CD14-positive monocyte (primary cell): ENCODE results near the gene TENM3. TPM values are rescaled to one million over a fixed set of nuclear protein-coding genes. Genes with fewer than 3 reads are reported as not detected.

Experiments used
- DNase-seq, 3 donors: peaks; one replicate each; pipeline ENCODE4 v3.0.0-alpha.2; 2011 to 2022
- H2AFZ ChIP-seq: 2 replicates; pipeline ENCODE4 v1.6.0; 2012; ENCODE audit warnings: mild to moderate bottlenecking, low read depth, low read length, inconsistent platforms; ENCODE audit not compliant: insufficient read depth, poor library complexity, severe bottlenecking
- H3K27ac ChIP-seq, 2 donors: 1 replicate in 1 of 2; 2 replicates in 1 of 2; pipeline ENCODE4 v1.5.1; 2012 to 2013; ENCODE audit warnings: low read length in 2 of 2, control low read depth in 1 of 2, inconsistent platforms in 1 of 2, low read depth in 1 of 2, mild to moderate bottlenecking in 1 of 2
- H3K27me3 ChIP-seq, 2 donors: one replicate each; pipeline versions ENCODE4 v1.6.0 to v1.6.1; 2011 to 2013; ENCODE audit warnings: low read length in 2 of 2; ENCODE audit not compliant: control insufficient read depth in 2 of 2, insufficient read depth in 2 of 2
- H3K36me3 ChIP-seq, 2 donors: replicated peaks in 1 of 2; 1 replicate in 1 of 2; 2 replicates in 1 of 2; pipeline versions ENCODE4 v1.5.1 to v1.6.1; 2012 to 2013; ENCODE audit warnings: low read length in 2 of 2, control low read depth in 1 of 2, inconsistent platforms in 1 of 2, mild to moderate bottlenecking in 1 of 2; ENCODE audit not compliant: insufficient read depth in 2 of 2, control insufficient read depth in 1 of 2
- H3K4me1 ChIP-seq, 2 donors: 1 replicate in 1 of 2; 2 replicates in 1 of 2; pipeline versions ENCODE4 v1.5.1 to v1.6.1; 2012 to 2013; ENCODE audit warnings: low read length in 2 of 2, control low read depth in 1 of 2, inconsistent platforms in 1 of 2, mild to moderate bottlenecking in 1 of 2, moderate library complexity in 1 of 2; ENCODE audit not compliant: insufficient read depth in 2 of 2, control insufficient read depth in 1 of 2
- H3K4me2 ChIP-seq: replicated peaks from 2 replicates; pipeline ENCODE3; 2012; ENCODE audit warnings: low read length, moderate library complexity, mild to moderate bottlenecking; ENCODE audit not compliant: poor library complexity, severe bottlenecking; ENCODE audit errors: extremely low read depth
- H3K4me3 ChIP-seq, 3 experiments: fragments of 200-600 bp in 1 of 3; sonication (generic) in 1 of 3; replicated peaks in 1 of 3; 1 replicate in 2 of 3; 2 replicates in 1 of 3; pipeline ENCODE4 v1.5.1; 2011 to 2013; ENCODE audit warnings: low read length in 3 of 3, mild to moderate bottlenecking in 3 of 3, control low read depth in 2 of 3, low read depth in 2 of 3, inconsistent platforms in 1 of 3, moderate library complexity in 1 of 3
- H3K79me2 ChIP-seq: 2 replicates; pipeline ENCODE4 v1.6.0; 2012; ENCODE audit warnings: mild to moderate bottlenecking, control low read depth, inconsistent platforms, low read length, moderate library complexity; ENCODE audit not compliant: insufficient read depth
- H3K9ac ChIP-seq: 2 replicates; pipeline ENCODE4 v1.6.0; 2017; ENCODE audit warnings: low read length, mild to moderate bottlenecking; ENCODE audit not compliant: insufficient read depth, poor library complexity, severe bottlenecking
- H3K9me3 ChIP-seq, 2 donors: replicated peaks in 1 of 2; 1 replicate in 1 of 2; 2 replicates in 1 of 2; pipeline versions ENCODE4 v1.5.1 to v1.6.1; 2012 to 2013; ENCODE audit warnings: low read length in 2 of 2, control low read depth in 1 of 2; ENCODE audit not compliant: control insufficient read depth in 1 of 2, insufficient read depth in 1 of 2
- H4K20me1 ChIP-seq: 2 replicates; pipeline ENCODE4 v1.6.0; 2012; ENCODE audit warnings: mild to moderate bottlenecking, low read length, control low read depth, moderate library complexity; ENCODE audit not compliant: insufficient read depth
- H3K27ac Mint-ChIP-seq, 7 donors: one replicate each; pipeline ENCODE4 v1.8.0; 2020; ENCODE audit warnings: mild to moderate bottlenecking in 7 of 7, mixed read lengths in 7 of 7, moderate library complexity in 6 of 7, inconsistent platforms in 2 of 7
- H3K27me3 Mint-ChIP-seq, 3 donors: one replicate each; pipeline ENCODE4 v1.8.0; 2021 to 2022; ENCODE audit warnings: low read depth in 3 of 3, mild to moderate bottlenecking in 3 of 3, mixed read lengths in 3 of 3, moderate library complexity in 3 of 3, inconsistent platforms in 1 of 3
- H3K36me3 Mint-ChIP-seq, 2 donors: one replicate each; pipeline ENCODE4 v1.8.0; 2020; ENCODE audit warnings: mixed read lengths in 2 of 2, inconsistent platforms in 1 of 2, mild to moderate bottlenecking in 1 of 2
- H3K4me1 Mint-ChIP-seq: one replicate; pipeline ENCODE4 v1.8.0; 2020; ENCODE audit warnings: mild to moderate bottlenecking, mixed read lengths
- H3K4me3 Mint-ChIP-seq, 2 donors: one replicate each; pipeline ENCODE4 v1.8.0; 2020; ENCODE audit warnings: mild to moderate bottlenecking in 2 of 2, mixed read lengths in 2 of 2, moderate library complexity in 1 of 2
- H3K9me3 Mint-ChIP-seq, 7 donors: one replicate each; pipeline ENCODE4 v1.8.0; 2020 to 2022; ENCODE audit warnings: mixed read lengths in 7 of 7, mild to moderate bottlenecking in 6 of 7, moderate library complexity in 6 of 7, inconsistent platforms in 2 of 7
- CTCF ChIP-seq: fragments of 200-600 bp; IDR thresholded peaks from one replicate; pipeline ENCODE4 v1.8.0; 2022; ENCODE audit warnings: antibody characterized with exemption, mild to moderate bottlenecking
- WGBS: methylation state at CpG from one replicate; pipeline ENCODE4 v1.1.5; 2013; ENCODE audit warnings: missing lambda C conversion rate; ENCODE audit not compliant: insufficient coverage; 5-methylcytosine and 5-hydroxymethylcytosine counted together
- intact Hi-C, 2 donors: fragments of 100-400 bp; cut with micrococcal nuclease; formaldehyde crosslinking; loops; one replicate each; pipeline versions ENCODE4 v1.15.0 to v1.15.1; 2023
- polyA plus RNA-seq, 3 donors: library from polyadenylated mRNA; depleted of rRNA in 1 of 3; unstranded in 2 of 3; stranded (reverse) in 1 of 3; fragments of 300-500 nt in 2 of 3; fragments of >200 nt in 1 of 3; fragmentation: Illumina TruSeq in 2 of 3; gene quantifications; 1 replicate in 2 of 3; 2 replicates in 1 of 3; pipeline ENCODE4 v1.2.3, GENCODE V29; 2012 to 2021

Gene TENM3
- polyA plus RNA-seq, 3 donors, result not detected

DNA sequence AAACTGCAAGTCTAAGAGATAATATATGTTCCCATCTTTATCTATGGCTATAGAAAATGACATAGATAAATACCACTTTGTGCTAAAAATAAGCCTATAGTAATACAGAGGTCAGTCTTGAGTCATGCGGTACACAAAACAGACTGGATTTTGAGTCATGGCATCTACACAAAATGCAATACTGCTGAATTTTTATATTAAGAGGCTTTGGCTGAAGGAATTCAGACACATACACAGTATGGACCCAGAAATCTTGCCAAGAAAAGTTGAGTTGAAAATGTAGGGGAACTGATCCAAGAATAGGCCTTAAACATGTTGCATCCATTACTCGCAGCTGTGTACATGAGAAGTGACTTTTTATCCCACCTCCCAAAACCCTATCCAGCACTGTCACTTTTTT lies 184.4 kb downstream of the TENM3 start:
- Mint-ChIP-seq H3K9me3 (peaks cover 0 to 5% (median 1%) of the 10 kb centered on the region in 7 donors), H3K27ac (no peak overlapping the region), H3K4me3 (no peak overlapping the region), H3K27me3 (peaks cover 0 to 2% (median 0%) of the 10 kb centered on the region in 3 donors), H3K36me3 (no peaks in the 10 kb centered on the region), H3K4me1 (no peaks in the 10 kb centered on the region)
- no peaks in the 10 kb centered on the region for H3K79me2 ChIP-seq
- H3K4me1 ChIP-seq, result no peaks in the 10 kb centered on the region
- no peaks in the 10 kb centered on the region for H3K9me3 ChIP-seq
- H4K20me1 ChIP-seq, result no peaks in the 10 kb centered on the region
- H3K9ac ChIP-seq, result no peak overlapping the region
- H3K27me3 ChIP-seq, result no peaks in the 10 kb centered on the region
- H3K4me3 ChIP-seq, result no peak overlapping the region
- no peak overlapping the region for H3K4me2 ChIP-seq
- H3K27ac ChIP-seq, result no peak overlapping the region
- intact Hi-C loops, result no loop called here
- H3K36me3 ChIP-seq, result no peaks in the 10 kb centered on the region
- no peak for TF ChIP-seq CTCF
- DNase-seq, result no peak
- no CpG with 5 or more reads among the region's 2 CpGs for WGBS
- H2AFZ ChIP-seq, result no peak overlapping the region

- Histone ChIP-seq H3K4me1 (no peaks in the 10 kb centered on the region), H3K4me2 (no peak overlapping the region), H3K9me3 (no peaks in the 10 kb centered on the region), H2AFZ (no peak overlapping the region), H4K20me1 (no peaks in the 10 kb centered on the region), H3K9ac (no peak overlapping the region), H3K27me3 (no peaks in the 10 kb centered on the region), H3K36me3 (no peaks in the 10 kb centered on the region), H3K4me3 (no peak overlapping the region), H3K79me2 (no peaks in the 10 kb centered on the region), H3K27ac (no peak overlapping the region)
- H3K4me3 Mint-ChIP-seq, result no peak overlapping the region
- peaks cover 0 to 2% (median 0%) of the 10 kb centered on the region in 3 donors for H3K27me3 Mint-ChIP-seq
- no peaks in the 10 kb centered on the region for H3K4me1 Mint-ChIP-seq
- H3K27ac Mint-ChIP-seq, result no peak overlapping the region
- intact Hi-C loops, result no loop called here
- DNase-seq, result no peak
- H3K36me3 Mint-ChIP-seq, result no peaks in the 10 kb centered on the region
- TF ChIP-seq CTCF, result no peak
- WGBS, result 96% methylated on average over 5 of the region's 8 CpGs
- peaks cover 0 to 4% (median 2%) of the 10 kb centered on the region in 7 donors for H3K9me3 Mint-ChIP-seq
Observed at GRCh38 chr4:182429896-182430295, 186.7 kb downstream of the TENM3 start.
